Measurements from ENCODE around the gene PLA2G4A. TPM values are rescaled to one million over a fixed set of nuclear protein-coding genes. Genes with fewer than 3 reads are reported as not detected.

PLA2G4A gene
- total RNA-seq, 1 experiment from 2014 or later, result 0.39 TPM

DNA sequence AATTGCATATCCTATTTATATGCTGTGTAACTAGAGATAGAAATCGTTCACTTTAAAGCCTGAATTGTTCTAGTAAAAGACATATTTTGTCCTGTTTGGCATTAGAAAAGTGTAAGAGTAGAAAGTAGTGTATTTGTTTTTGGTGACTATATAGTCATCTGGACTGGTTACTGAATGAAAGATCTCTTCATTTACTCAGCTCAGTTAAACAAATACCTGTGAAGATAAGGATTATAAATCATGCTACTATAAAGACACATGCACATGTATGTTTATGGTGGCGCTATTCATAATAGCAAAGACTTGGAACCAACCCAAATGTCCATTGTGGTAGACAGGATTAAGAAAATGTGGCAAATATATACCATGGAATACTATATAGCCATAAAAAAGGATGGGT is 125.1 kb downstream of the PLA2G4A start:
- Histone ChIP-seq H4K5ac (ENCODE audit: insufficient read length, low read depth, low read length) (no peak overlapping the region), H3K14ac (ENCODE audit: insufficient read depth, low read length) (no peak overlapping the region), H4K8ac (replicated peaks; ENCODE audit: insufficient read length, low read depth, low read length) (no peak overlapping the region), H2BK20ac (ENCODE audit: low read depth, low read length, poor library complexity, severe bottlenecking) (no peak overlapping the region), H4K20me1 (ENCODE audit: control insufficient read depth, insufficient read depth, insufficient read length) (no peaks in the 10 kb centered on the region), H2AFZ (ENCODE audit: low read length) (no peak overlapping the region), H3K23ac (ENCODE audit: insufficient read length, low read depth, low read length) (no peak overlapping the region), H3K4ac (ENCODE audit: low read depth, low read length) (no peak overlapping the region), H2AK5ac (ENCODE audit: insufficient read length, low read length) (no peak overlapping the region), H3K4me2 (ENCODE audit: insufficient read depth, insufficient read length, low read length) (no peak overlapping the region), H3K4me1 (ENCODE audit: insufficient read depth, low read length) (no peaks in the 10 kb centered on the region), H2BK12ac (ENCODE audit: insufficient read length, low read depth, low read length) (no peak overlapping the region), H3K9me3 (ENCODE audit: control insufficient read depth, low read depth, low read length) (no peaks in the 10 kb centered on the region), H2BK15ac (ENCODE audit: low read depth, low read length) (no peak overlapping the region), H3K18ac (ENCODE audit: insufficient read length, low read depth, low read length) (no peak overlapping the region), H3K56ac (ENCODE audit: insufficient read length, low read depth, low read length) (no peak overlapping the region), H3K79me1 (ENCODE audit: insufficient read depth, low read depth, low read length, poor library complexity, severe bottlenecking) (no peaks in the 10 kb centered on the region), H3K27me3 (ENCODE audit: insufficient read depth, low read length) (no peaks in the 10 kb centered on the region), H4K91ac (ENCODE audit: insufficient read length, low read depth, low read length) (no peak overlapping the region), H3T11ph (ENCODE audit: low read length) (no peak overlapping the region), H3K79me2 (ENCODE audit: insufficient read depth, low read length) (no peaks in the 10 kb centered on the region), H3K23me2 (ENCODE audit: insufficient read length, low read depth, low read length, poor library complexity, severe bottlenecking) (no peaks in the 10 kb centered on the region), H3K27ac (ENCODE audit: insufficient read length, low read depth, low read length) (no peak overlapping the region), H3K9ac (ENCODE audit: extremely low read depth, insufficient read length, low read length) (no peak overlapping the region), H2BK5ac (ENCODE audit: insufficient read length, low read length) (no peak overlapping the region), H2BK120ac (ENCODE audit: low read depth, low read length, poor library complexity, severe bottlenecking) (no peak overlapping the region)
- H3K9me3 Mint-ChIP-seq, result no peaks in the 10 kb centered on the region
- TF ChIP-seq CTCF (conservative IDR thresholded peaks at IDR 0.05), result no peak
- no peaks in the 10 kb centered on the region for H3K27me3 Mint-ChIP-seq (ENCODE audit: low read depth)
- no peak for DNase-seq
- H3K4me1 Mint-ChIP-seq, result peaks cover 2 to 3% of the 10 kb centered on the region in 2 experiments; a peak in 1 of 4 replicates
- no peak overlapping the region for H3K4me3 Mint-ChIP-seq
- no peaks in the 10 kb centered on the region for H3K36me3 Mint-ChIP-seq (ENCODE audit: insufficient read depth in 1 of 3, low read depth in 3 of 3)
- WGBS (ENCODE audit: extremely low coverage, insufficient read length, low lambda C conversion rate), result no CpG with 5 or more reads among the region's 2 CpGs
- H3K27ac Mint-ChIP-seq, result no peak overlapping the region
